ENCODE measurements around the gene CYB5B.

The CYB5B gene

GRCh38 chr16:69424053-69424934 is at the start of gene CYB5B:
Gene CYB5B (plus strand): TSS chr16:69424619. CDS start chr16:69424684, 65 bp downstream.
- TF ChIP-seq CTCF (IDR thresholded peaks at IDR 0.05; ENCODE audit: control insufficient read depth, insufficient read depth, low read depth, low read length, missing control alignments), result no peak
- DNase-seq (ENCODE audit: low read depth), result peak; percentile 88
- peak within 1 kb of the TSS; percentile 75 for H3K4me3 ChIP-seq (ENCODE audit: control insufficient read depth, low read depth, low read length)

- no peak for DNase-seq (ENCODE audit: low read depth)
- H3K4me3 ChIP-seq (ENCODE audit: control insufficient read depth, low read depth, low read length), result no peak overlapping the region
- TF ChIP-seq CTCF (IDR thresholded peaks at IDR 0.05; ENCODE audit: control insufficient read depth, insufficient read depth, low read depth, low read length, missing control alignments), result no peak
These were observed 47.9 kb upstream of the CYB5B start for GRCh38 chr16:69376393-69377059.

GRCh38 chr16:69378036-69378435 is 46.4 kb upstream of the CYB5B start:
- H3K4me3 ChIP-seq (ENCODE audit: control insufficient read depth, low read depth, low read length), result no peak overlapping the region
- TF ChIP-seq CTCF (IDR thresholded peaks at IDR 0.05; ENCODE audit: control insufficient read depth, insufficient read depth, low read depth, low read length, missing control alignments), result no peak
- DNase-seq (ENCODE audit: low read depth), result no peak

GRCh38 chr16:69378760-69379159 is 45.7 kb upstream of the CYB5B start:
- no peak for TF ChIP-seq CTCF (IDR thresholded peaks at IDR 0.05; ENCODE audit: control insufficient read depth, insufficient read depth, low read depth, low read length, missing control alignments)
- DNase-seq (ENCODE audit: low read depth), result no peak
- H3K4me3 ChIP-seq (ENCODE audit: control insufficient read depth, low read depth, low read length), result no peak overlapping the region

GRCh38 chr16:69381231-69381630 is 43.2 kb upstream of the CYB5B start:
- no peak for DNase-seq (ENCODE audit: low read depth)
- no peak overlapping the region for H3K4me3 ChIP-seq (ENCODE audit: control insufficient read depth, low read depth, low read length)
- TF ChIP-seq CTCF (IDR thresholded peaks at IDR 0.05; ENCODE audit: control insufficient read depth, insufficient read depth, low read depth, low read length, missing control alignments), result no peak

- no peak overlapping the region for H3K4me3 ChIP-seq (ENCODE audit: control insufficient read depth, low read depth, low read length)
- no peak for DNase-seq (ENCODE audit: low read depth)
- TF ChIP-seq CTCF (IDR thresholded peaks at IDR 0.05; ENCODE audit: control insufficient read depth, insufficient read depth, low read depth, low read length, missing control alignments), result no peak
These were observed 42.0 kb upstream of the CYB5B start for GRCh38 chr16:69382421-69382820.
